K562 (cell line): ENCODE measurements around the gene GRHL3. TPM values are rescaled to one million over a fixed set of nuclear protein-coding genes. Genes with fewer than 3 reads are reported as not detected.

Experiments
- NONO ChIP-seq, 2 experiments: fragments of 200-400 bp in 1 of 2; fragments of 450-650 bp in 1 of 2; formaldehyde crosslinking in 1 of 2; IDR thresholded peaks; 2 replicates each; pipeline ENCODE4 v1.6.1; 2017; ENCODE audit warnings: low read depth in 2 of 2, mild to moderate bottlenecking in 2 of 2, moderate library complexity in 2 of 2, low read length in 1 of 2
- TFAP4 ChIP-seq: sonication (generic); formaldehyde crosslinking; IDR thresholded peaks from 2 replicates; pipeline ENCODE4 v1.8.0; 2022; ENCODE audit warnings: missing genetic modification reagents, mild to moderate bottlenecking, moderate library complexity, borderline replicate concordance
- ZNF609 ChIP-seq: sonication (generic); formaldehyde crosslinking; IDR thresholded peaks from 2 replicates; pipeline ENCODE4 v1.8.1; 2023; ENCODE audit warnings: missing genetic modification reagents, mild to moderate bottlenecking, borderline replicate concordance
- polyA plus RNA-seq, 8 experiments: library from polyadenylated mRNA; depleted of rRNA in 4 of 8; stranded (reverse) in 5 of 8; unstranded in 3 of 8; fragments of >200 nt; fragmentation: Nextera tagmentation in 2 of 8; fragmentation: Illumina TruSeq in 1 of 8; extraction: Ambion mirVana in 2 of 8; extraction: Trizol in 1 of 8; gene quantifications; 2 replicates each; pipeline versions ENCODE4 v1.2.1 to v1.2.3, GENCODE V29; 2011 to 2014; ENCODE audit warnings: inconsistent platforms in 1 of 8, missing spikeins in 1 of 8
- total RNA-seq, 7 experiments: library from RNA; depleted of rRNA in 6 of 7; stranded (reverse); fragments of >200 nt in 6 of 7; fragmentation: Illumina TruSeq in 2 of 7; extraction: Trizol in 2 of 7; gene quantifications; 2 replicates each; pipeline versions ENCODE4 v1.2.1 to v1.2.3, GENCODE V29; 2011 to 2021; ENCODE audit warnings: low replicate concordance in 1 of 7

GRHL3 gene
- total and polyA plus RNA-seq, 9 of the 15 experiments (the other 6 are each of a cell fraction or from before 2014, with no cell fraction given) = 0.01 to 0.04 TPM; not detected in 7

- TF ChIP-seq TFAP4 (no peak), NONO (IDR thresholded peaks at IDR 0.05; ENCODE audit: low read depth in 2 of 2, low read length in 1 of 2) (no peak), ZNF609 (CRISPR knock-in tag) (no peak)
Observed at GRCh38 chr1:24384251-24385090, 65.3 kb downstream of the GRHL3 start (continued).
